Esophagus muscularis mucosa (tissue), 4 donors: ENCODE results near the gene IRX4. TPM values are rescaled to one million over a fixed set of nuclear protein-coding genes. Genes with fewer than 3 reads are reported as not detected.

Source experiments
- DNase-seq: peaks from one replicate; pipeline ENCODE4 v3.0.0-alpha.2; 2017; ENCODE audit errors: extremely low spot score
- H3K27ac ChIP-seq, 4 donors: fragments of 200-600 bp; sonication (generic); replicated peaks in 1 of 4; 1 replicate in 3 of 4; 2 replicates in 1 of 4; pipeline ENCODE4 v1.5.1; 2016 to 2019; ENCODE audit warnings: mild to moderate bottlenecking in 1 of 4
- H3K27me3 ChIP-seq, 4 donors: fragments of 200-600 bp; sonication (generic); one replicate each; pipeline versions ENCODE4 v1.5.1 to v1.6.0; 2016 to 2019
- H3K36me3 ChIP-seq, 4 donors: fragments of 200-600 bp; sonication (generic); one replicate each; pipeline ENCODE4 v1.5.1; 2016 to 2019
- H3K4me1 ChIP-seq, 4 donors: fragments of 200-600 bp; sonication (generic); one replicate each; pipeline ENCODE4 v1.5.1; 2016 to 2019
- H3K4me3 ChIP-seq, 4 donors: fragments of 200-600 bp; sonication (generic); 1 replicate in 2 of 4; 2 replicates in 2 of 4; pipeline ENCODE4 v1.5.1; 2016 to 2019; ENCODE audit warnings: mild to moderate bottlenecking in 4 of 4, moderate library complexity in 1 of 4
- H3K9me3 ChIP-seq, 4 donors: fragments of 200-600 bp; sonication (generic); 1 replicate in 3 of 4; 2 replicates in 1 of 4; pipeline ENCODE4 v1.5.1; 2016 to 2019
- CTCF ChIP-seq, 3 experiments: fragments of 200-600 bp in 2 of 3; fragments of 450-650 bp in 1 of 3; sonication (generic) in 2 of 3; IDR thresholded peaks; one replicate each; pipeline ENCODE4 v1.5.1; 2017 to 2019; ENCODE audit warnings: antibody characterized with exemption in 3 of 3, mild to moderate bottlenecking in 2 of 3, moderate library complexity in 1 of 3
- EP300 ChIP-seq: sonication (generic); formaldehyde crosslinking; IDR thresholded peaks from one replicate; pipeline ENCODE4 v1.6.1; 2017; ENCODE audit warnings: antibody characterized with exemption
- POLR2A ChIP-seq: fragments of 450-650 bp; IDR thresholded peaks from one replicate; pipeline ENCODE4 v1.6.1; 2017; ENCODE audit warnings: antibody characterized with exemption, moderate library complexity, mild to moderate bottlenecking, low read depth
- POLR2AphosphoS5 ChIP-seq, 2 donors: sonication (generic); formaldehyde crosslinking; IDR thresholded peaks; one replicate each; pipeline ENCODE4 v1.6.1; 2017; ENCODE audit warnings: antibody characterized with exemption in 2 of 2
- WGBS: methylation state at CpG from one replicate; pipeline ENCODE4 v1.1.5; 2018; 5-methylcytosine and 5-hydroxymethylcytosine counted together
- intact Hi-C: fragments of 100-400 bp; cut with DNase I; formaldehyde crosslinking; loops from one replicate; pipeline ENCODE4 v1.15.1; 2023
- total RNA-seq, 4 donors: library from RNA; depleted of rRNA; stranded (reverse); fragments of >200 nt; gene quantifications; one replicate each; pipeline versions ENCODE4 v1.1.0 to v1.2.1, GENCODE V29; 2016

The IRX4 gene
- total RNA-seq, 4 donors from 2014 or later: not detected

GRCh38 chr5:1885868-1886845, 3.4 kb upstream of the IRX4 start:
- intact Hi-C loops: no loop called here
- Histone ChIP-seq H3K27ac (no peak overlapping the region), H3K4me3 (peak overlapping the region in 1 of 4 donors; percentile 5), H3K4me1 (peaks cover 23 to 88% (median 72%) of the 10 kb centered on the region in 4 donors), H3K27me3 (peaks cover 17 to 97% (median 79%) of the 10 kb centered on the region in 4 donors), H3K36me3 (no peaks in the 10 kb centered on the region), H3K9me3 (no peaks in the 10 kb centered on the region)
- 4% methylated on average over 10 of the region's 75 CpGs for WGBS
- DNase-seq: no peak
- TF ChIP-seq CTCF (IDR thresholded peaks at IDR 0.05) (no peak), POLR2AphosphoS5 (IDR thresholded peaks at IDR 0.05) (no peak), EP300 (no peak), POLR2A (no peak)

GRCh38 chr5:1885404-1885755, 2.7 kb upstream of the IRX4 start:
- H3K27ac ChIP-seq: no peak overlapping the region
- no peaks in the 10 kb centered on the region for H3K9me3 ChIP-seq
- peaks cover 17 to 100% (median 84%) of the 10 kb centered on the region in 4 donors for H3K27me3 ChIP-seq
- intact Hi-C loops: no loop called here
- TF ChIP-seq POLR2AphosphoS5 (IDR thresholded peaks at IDR 0.05) (no peak), POLR2A (no peak), CTCF (IDR thresholded peaks at IDR 0.05) (no peak), EP300 (no peak)
- peaks cover 23 to 86% (median 65%) of the 10 kb centered on the region in 4 donors for H3K4me1 ChIP-seq
- H3K4me3 ChIP-seq: no peak overlapping the region
- 11% methylated on average over 15 of the region's 19 CpGs for WGBS
- H3K36me3 ChIP-seq: no peaks in the 10 kb centered on the region
- DNase-seq: no peak

GRCh38 chr5:1884678-1885403, 2.1 kb upstream of the IRX4 start:
- no peaks in the 10 kb centered on the region for H3K36me3 ChIP-seq
- no peak for DNase-seq
- whole genome bisulfite sequencing: 12% methylated on average over 19 of the region's 24 CpGs
- H3K4me3 ChIP-seq: no peak overlapping the region
- H3K27me3 ChIP-seq: peaks cover 17 to 100% (median 86%) of the 10 kb centered on the region in 4 donors
- TF ChIP-seq EP300 (no peak), POLR2AphosphoS5 (IDR thresholded peaks at IDR 0.05) (no peak), CTCF (IDR thresholded peaks at IDR 0.05) (no peak), POLR2A (no peak)
- no peak overlapping the region for H3K27ac ChIP-seq
- no peaks in the 10 kb centered on the region for H3K9me3 ChIP-seq
- intact Hi-C loops: no loop called here
- H3K4me1 ChIP-seq: peaks cover 23 to 82% (median 59%) of the 10 kb centered on the region in 4 donors

GRCh38 chr5:1883925-1884677, 1.4 kb upstream of the IRX4 start:
- WGBS: 12% methylated on average over 36 of the region's 49 CpGs
- Histone ChIP-seq H3K4me3 (peak overlapping the region in 3 of 4 donors; percentile 42 to 47 (median 46)), H3K9me3 (no peaks in the 10 kb centered on the region), H3K27ac (no peak overlapping the region), H3K36me3 (peaks cover 0 to 7% (median 0%) of the 10 kb centered on the region in 4 donors), H3K4me1 (peaks cover 23 to 75% (median 56%) of the 10 kb centered on the region in 4 donors), H3K27me3 (peaks cover 17 to 100% (median 91%) of the 10 kb centered on the region in 4 donors)
- no peak for TF ChIP-seq POLR2A
- TF ChIP-seq POLR2AphosphoS5 (IDR thresholded peaks at IDR 0.05): no peak
- no peak for TF ChIP-seq CTCF (IDR thresholded peaks at IDR 0.05)
- no peak for TF ChIP-seq EP300
- DNase-seq: no peak
- intact Hi-C loops: no loop called here
